GM21737 (cell line): Measurements from ENCODE around the gene HJURP.

Experiments used
- ATAC-seq: cut with Tn5 transposase; IDR thresholded peaks from one replicate; pipeline ENCODE4 v1.9.1; 2021; ENCODE audit warnings: mild to moderate bottlenecking, moderate library complexity; ENCODE audit not compliant: unreplicated experiment

The HJURP gene

DNA sequence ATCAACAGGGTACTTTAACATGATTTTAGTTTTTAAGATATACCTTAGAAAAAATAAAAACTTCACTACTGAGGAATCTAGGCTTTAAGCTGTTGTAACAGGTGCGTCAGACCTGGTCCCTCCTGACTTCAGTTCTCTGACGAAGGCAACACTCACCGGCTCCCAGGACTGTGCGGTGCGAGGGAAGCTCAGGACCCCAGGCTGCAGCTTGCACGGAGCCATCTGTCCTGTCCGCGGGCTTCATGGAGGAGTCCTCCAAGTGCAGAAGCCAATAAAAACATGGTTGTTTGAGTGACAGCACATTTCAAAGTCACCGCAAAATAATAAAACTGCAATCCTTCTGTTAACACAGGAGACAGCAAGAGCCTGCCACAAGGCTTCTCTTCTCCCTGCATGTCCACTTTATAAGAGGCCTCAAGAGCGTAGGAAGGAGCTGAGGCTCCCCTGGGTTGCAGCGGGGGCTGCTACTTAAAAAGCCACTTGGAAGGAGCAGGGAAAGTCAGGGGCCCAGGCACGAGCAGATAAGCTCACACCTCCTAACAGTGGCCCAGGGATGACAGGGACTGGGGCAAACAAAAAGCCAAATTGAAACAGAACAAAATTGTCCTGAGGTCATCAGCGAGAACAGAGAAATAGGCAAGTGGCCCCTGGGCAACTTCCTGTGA, 4.6 kb downstream of the HJURP start:
- no peak for ATAC-seq

DNA sequence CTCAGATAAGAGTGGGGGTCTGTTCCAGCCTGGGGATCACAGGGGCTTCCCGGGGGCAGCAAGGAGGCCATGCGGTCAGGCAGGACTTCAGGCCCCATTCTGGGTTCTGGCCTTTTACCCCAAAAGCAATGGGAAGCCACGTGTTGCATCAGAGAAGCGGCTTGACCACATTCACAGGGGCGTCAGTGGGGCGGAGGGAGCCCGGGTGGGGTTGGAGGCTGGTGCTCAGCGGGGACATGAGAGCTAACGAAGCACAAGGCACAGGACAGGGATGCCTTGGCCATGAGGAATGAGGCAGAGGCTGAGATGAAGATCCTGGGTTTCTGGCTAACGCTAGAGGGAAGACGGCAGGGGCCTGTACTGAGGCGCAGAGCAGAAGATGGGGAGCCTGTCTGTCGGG, 6.1 kb downstream of the HJURP start:
- ATAC-seq, result no peak

DNA sequence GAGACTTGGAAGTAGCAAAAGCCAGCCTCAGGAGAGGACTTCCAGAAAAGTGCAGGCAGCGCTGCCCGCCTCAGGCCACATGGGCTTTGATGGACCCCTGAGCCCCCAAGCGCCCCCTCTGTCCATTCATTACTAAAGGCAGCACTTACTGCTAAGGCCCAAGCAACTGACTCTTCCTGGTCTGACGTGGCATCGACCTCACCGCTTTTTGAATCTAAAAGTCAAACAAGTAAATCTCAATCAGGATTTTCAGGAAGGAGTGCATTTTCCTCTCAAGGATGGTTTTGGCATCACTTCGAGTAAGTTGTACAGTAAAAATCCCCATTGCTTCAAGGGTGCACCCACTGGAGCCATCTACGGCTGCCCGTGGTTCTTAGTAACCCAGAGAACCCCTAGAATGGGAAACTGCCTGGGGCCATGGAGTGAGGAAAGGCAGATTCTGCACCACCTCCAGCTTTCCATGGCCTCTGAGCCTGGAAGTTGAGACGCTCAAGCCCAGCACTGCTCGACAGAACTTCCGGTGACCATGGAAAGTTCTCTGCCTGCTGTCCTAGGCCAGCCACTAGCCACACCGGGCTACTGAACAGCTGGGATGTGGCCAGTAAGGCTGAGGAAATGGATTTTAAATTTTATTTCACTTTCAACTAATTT, 7.0 kb downstream of the HJURP start:
- ATAC-seq, result no peak

- no peak for ATAC-seq
Observed at GRCh38 chr2:233846387-233847247, 7.7 kb downstream of the HJURP start.

GRCh38 chr2:233845301-233846060, 8.9 kb downstream of the HJURP start:
- ATAC-seq, result no peak

DNA sequence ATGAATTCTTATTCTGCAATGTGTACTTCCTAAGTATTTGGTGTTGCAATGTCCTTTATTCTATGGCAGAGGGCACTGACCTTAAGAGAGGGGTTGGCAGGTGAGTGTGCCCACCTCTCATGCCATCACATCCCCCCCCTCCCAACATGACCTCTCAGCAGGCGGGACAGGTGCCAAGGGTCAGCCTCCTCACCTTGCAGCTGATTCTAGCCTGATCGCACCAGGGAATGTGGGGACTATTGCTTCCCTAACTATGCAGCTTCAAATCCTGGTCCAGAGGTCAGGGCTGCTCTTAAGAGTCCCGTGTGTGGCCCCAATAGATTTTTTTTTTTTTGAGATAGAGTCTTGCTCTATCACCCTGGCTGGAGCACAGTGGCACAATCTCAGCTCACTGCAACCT, 9.5 kb downstream of the HJURP start:
- no peak for ATAC-seq

DNA sequence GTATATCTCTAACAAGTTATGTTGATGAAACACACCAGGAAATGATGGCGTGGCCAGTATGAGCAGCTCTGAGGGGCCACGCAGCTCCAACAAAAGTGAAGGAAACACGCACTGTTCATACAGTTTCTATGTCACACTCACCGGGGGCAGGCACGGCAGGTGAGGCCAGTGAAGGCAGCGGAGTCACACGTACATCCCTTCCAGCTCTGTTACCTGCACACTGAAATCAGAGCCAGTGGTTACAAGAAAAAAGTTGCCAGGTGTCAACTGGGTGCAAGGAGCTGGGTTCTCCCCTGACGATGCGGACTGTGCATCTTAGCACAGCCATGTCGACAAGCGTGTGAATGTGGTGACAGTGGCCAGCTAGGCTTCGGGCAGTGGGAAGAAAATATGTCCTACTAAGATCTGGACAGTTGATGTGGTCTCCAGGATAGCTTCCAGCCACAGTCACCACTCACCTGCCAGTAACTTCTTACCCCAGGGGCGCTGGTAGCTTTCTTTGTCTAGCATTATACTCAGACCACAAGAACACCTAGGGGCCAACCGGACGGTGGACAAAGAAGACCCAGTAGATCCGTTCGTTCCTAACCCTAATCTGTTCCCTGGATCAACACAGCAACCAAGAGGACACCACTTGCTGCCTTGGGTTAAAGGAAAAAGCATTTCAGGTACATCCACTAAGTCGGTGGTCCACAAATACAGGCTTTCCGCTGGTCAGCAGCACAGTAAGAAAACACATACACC, 10.1 kb downstream of the HJURP start:
- ATAC-seq, result no peak

GRCh38 chr2:233841183-233841582, 13.2 kb downstream of the HJURP start:
- no peak for ATAC-seq

DNA sequence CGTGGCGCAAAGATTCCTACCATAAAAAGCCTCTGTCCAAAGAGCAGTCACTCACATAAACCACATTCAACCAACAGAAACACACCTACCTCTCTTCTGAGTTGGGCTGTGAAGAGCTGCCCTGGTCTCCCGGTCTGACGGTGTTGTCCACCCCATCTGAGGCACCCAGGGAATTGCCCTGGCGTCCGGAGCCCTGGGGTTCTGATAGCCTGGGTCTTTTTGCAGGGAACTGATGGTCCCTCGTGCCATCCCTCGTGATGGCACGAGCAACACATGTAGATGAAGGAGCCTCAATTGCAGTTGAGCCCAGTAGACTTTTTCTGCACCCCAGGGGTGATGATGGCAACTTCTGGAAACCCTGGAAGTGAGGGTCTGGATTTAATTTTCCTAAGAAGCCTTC, 13.8 kb downstream of the HJURP start:
- ATAC-seq, result no peak

DNA sequence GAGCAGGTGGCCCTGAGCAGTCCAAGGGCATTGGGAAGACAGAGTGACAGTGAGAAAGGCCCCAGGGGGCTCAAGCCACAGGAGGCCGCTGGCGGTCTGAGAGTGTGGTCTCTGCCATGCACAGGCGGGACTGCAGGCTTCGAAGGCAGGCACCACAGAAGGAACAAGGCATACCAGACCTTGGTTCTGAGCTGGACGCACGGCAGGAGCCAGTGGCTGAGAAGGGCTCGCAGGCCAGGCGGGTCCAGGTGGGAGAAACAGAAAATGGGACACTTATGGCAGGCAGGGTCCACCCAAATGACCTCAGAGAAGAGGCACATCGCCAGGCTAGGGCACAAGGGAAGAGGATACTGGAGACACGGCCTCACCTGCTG, 14.9 kb downstream of the HJURP start:
- no peak for ATAC-seq

DNA sequence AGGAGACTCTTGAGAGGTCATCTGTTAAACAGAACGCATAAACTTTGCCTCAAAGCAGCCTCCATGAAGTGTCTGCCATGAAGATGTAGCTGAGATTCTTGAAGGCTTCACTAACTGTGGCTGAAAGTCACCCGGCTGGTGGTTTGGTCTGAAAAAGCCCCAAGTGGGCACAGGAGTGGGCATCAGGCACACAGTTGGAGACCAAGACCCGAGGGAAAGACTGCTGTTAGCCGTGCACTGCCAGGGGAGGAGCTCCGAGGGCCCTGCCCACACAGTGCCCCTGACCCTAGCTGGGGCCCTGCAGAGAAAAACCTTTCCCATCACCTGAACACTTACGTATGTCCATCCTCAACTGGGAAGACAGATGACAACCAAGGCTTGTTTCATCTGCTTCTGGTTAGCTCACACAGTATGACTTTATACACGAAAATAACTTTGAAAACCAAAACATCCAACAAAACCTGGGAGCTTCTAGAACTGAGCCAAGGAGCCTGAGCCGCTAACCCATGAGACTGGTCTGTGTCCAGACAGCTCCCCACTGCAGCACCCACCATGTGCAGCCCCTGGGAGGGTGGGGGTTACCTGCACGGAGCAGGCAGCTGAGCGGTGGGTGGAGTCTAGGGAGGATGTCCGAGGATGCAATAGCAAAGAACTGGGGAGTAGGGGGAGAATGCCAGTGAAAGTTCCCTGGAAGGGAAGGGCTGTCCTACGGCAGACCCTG, 15.4 kb downstream of the HJURP start:
- no peak for ATAC-seq

DNA sequence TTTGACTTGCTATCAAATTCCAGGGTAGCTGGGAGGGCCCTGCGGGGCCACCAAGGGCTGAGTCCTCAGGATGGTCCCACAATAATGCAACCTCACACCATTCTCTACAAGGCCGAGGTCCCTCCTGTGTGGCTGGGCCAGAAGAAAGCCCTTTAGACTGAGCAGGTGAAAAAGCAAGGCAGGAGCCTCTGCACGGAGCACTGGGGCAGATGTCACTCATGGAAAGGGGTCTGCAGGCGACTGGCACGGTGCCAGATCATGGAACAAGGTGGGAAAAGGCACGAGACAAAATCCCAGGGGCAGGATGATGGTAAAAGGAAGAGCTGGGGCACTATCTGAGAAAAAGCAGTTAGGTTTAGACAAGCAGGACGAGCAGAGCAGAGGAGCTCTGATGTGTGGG, 16.1 kb downstream of the HJURP start:
- ATAC-seq, result no peak

DNA sequence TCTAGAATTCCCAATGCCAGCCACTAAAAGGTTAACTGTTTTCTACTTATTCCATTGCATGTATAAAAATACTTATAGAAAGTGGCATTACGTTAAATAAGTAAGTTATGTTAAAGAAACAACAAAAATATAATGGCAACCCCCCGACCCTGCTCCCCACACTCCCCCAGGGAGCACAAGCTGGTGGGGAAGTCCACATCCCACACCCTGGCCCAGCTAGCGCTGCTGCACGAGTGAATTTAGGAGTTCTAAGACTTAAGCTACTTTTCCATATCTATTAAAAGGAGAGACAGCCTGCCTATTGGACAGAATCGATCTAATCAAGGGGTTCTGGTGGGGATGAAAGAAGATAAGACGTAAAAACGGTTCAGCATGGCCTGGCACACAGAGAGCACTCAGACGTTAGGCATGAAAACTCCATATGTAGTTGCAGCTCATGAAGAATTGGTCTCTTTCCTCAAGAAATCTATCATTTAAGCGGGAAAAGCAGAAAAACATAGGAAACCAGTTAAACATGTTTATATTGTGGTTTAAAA, 16.6 kb downstream of the HJURP start:
- no peak for ATAC-seq

DNA sequence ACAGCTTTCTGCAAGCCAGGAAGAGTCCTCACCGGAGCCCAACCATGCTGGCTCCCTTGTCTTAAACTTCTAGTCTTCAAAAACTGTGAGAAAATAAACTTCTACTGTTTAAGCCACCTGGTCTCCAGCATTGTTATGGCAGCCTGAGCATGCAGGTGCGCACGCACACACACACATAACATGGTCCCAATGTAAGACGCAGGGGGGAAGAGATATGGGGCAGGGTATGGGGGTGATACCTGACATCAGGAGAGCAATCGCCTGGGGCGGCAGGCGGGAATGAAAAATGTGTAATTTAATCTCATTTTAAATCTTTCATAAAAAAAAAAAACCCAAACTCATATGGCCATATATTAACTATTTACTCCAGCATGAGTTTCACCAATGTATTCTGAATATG, 18.0 kb downstream of the HJURP start:
- no peak for ATAC-seq

DNA sequence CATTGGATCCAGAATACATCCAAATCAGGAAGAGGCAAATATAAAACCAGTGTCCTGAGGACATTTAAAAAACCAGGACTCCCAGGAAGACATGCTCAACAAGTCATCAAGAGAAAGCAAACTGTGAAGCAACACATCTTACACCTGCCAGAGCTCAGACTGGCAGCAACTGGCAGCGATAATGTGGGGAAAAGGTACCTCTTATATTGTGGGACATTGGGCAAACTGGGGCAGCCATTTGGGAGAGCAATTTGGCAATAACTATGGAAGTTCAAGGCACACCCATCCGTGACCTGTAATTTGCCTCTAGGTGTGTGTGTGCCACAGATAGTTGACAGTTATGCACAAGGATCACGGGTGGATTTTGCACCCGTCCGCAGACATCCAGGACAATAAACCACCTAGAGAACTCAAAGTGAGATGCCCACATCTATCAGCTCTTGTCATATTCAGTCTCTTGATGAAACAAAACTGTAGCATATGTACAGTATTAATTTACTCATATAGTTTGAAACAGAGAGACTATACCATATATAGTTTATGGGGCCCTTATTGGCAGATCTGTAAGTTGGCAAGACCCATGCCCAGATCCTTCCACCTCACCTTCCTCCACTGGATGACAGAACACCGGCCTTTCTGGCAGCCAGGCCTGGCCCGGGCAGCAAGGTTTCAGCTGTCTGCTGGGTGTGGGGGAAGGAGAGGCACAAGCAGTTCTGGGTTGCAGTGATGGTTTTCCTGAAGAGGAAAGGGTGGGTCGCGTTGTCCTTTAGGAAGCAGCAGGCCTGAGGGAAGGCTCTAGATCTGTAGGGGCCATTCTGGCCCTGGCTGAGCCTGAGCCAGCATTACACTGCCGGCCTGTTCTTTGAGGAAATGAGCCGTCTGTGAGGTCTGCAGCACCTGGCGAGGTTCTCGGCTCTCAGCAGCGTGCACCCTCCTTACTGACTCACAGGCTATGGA, 18.8 kb downstream of the HJURP start:
- ATAC-seq, result no peak

DNA sequence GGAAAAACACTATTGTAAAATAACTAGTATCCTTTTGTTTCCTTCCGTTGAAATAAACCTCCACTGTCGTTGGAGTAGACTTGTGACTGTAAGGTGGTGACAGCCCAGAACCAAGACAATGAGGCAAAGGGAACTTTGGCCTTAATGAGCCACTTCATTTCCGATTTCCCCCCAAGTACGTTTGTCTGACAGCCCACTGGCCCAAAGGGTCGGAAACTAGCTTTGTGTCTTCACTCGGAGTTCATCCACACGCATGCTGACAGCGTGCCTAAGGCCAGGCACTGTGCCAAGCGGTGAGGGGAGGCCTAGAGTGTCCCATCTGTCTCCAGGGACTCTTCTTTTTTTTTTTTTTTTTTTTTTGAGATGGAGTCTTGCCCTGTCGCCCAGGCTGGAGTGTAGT, 21.0 kb downstream of the HJURP start:
- ATAC-seq, result no peak

GRCh38 chr2:233832869-233833311, 21.4 kb downstream of the HJURP start:
- no peak for ATAC-seq

GRCh38 chr2:233832414-233832813, 21.9 kb downstream of the HJURP start:
- ATAC-seq, result no peak
